ENCODE data around the gene C10orf95. TPM values are rescaled to one million over a fixed set of nuclear protein-coding genes. Genes with fewer than 3 reads are reported as not detected.

The C10orf95 gene
- polyA plus RNA-seq, 1 of the 3 experiments (the other 2 are of a cell fraction), result 0.07 TPM

DNA sequence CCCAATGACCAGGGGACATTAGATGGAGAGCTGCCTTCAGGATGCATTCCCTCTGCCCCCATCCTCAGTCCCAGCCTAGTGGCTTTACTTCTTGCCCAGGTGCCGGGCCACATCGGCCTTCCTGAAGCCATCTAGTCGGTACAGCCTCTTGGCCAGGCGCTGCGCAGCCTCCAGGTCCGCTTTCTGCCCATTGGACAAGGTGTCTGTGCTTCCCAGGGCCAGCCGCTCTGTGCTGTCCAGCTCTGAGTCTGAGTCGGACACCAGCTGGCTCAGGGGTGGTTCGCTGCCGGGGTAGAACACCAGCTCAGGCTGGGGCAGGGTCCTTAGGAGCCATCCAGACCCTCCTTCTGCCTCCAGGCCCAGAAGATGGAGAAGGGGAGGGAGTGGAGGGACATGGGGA, 39.0 kb downstream of the C10orf95 start:
- Histone ChIP-seq H3K4me1 (ENCODE audit: control insufficient read depth in 1 of 2, insufficient read depth in 2 of 2, low read depth in 1 of 2, low read length in 1 of 2) (peaks cover 0 to 31% of the 10 kb centered on the region in 2 experiments; a peak in 2 of 4 replicates), H3K27me3 (ENCODE audit: insufficient read depth) (no peaks in the 10 kb centered on the region), H3K4me3 (ENCODE audit: low read depth in 2 of 2, low read length in 1 of 2) (no peak overlapping the region), H3K4me2 (no peak overlapping the region), H3K9ac (no peak overlapping the region), H3K9me2 (no peaks in the 10 kb centered on the region), H4K20me1 (ENCODE audit: insufficient read depth) (no peaks in the 10 kb centered on the region), H3K9me3 (no peaks in the 10 kb centered on the region), H3K79me2 (ENCODE audit: insufficient read depth) (no peaks in the 10 kb centered on the region), H3K27ac (ENCODE audit: low read depth in 2 of 2, low read length in 1 of 2) (no peak overlapping the region), H3F3A (replicated peaks; ENCODE audit: insufficient read depth) (no peaks in the 10 kb centered on the region), H3K36me3 (replicated peaks in 1 of 2; ENCODE audit: control insufficient read depth in 1 of 2, insufficient read depth in 2 of 2, low read length in 1 of 2) (no peaks in the 10 kb centered on the region), H2AFZ (ENCODE audit: low read depth) (no peak overlapping the region)
- ChIA-PET CTCF (interaction anchor here (2.1 to 18.3 kb wide), 3 partner anchors 10 to 182 kb away, joined by 7 to 359 read pairs (median 42); partner anchors contain the start of genes FBXL15 and NFKB2), POLR2A (interaction anchor here (0.6 kb wide), 1 partner anchor 290 kb away, joined by 3 read pairs; no protein-coding TSS in a partner anchor)
- no peak for DNase-seq
- no peak for TF ChIP-seq NRF1 (IDR thresholded peaks at IDR 0.05; ENCODE audit: low read depth, low read length)
- no peak for TF ChIP-seq JUND (IDR thresholded peaks at IDR 0.05)
- TF ChIP-seq RFX5 (IDR thresholded peaks at IDR 0.05; ENCODE audit: low read length), result no peak
- TF ChIP-seq FOSL2 (IDR thresholded peaks at IDR 0.05; ENCODE audit: borderline replicate concordance, low read depth), result no peak
- TF ChIP-seq EP300 (IDR thresholded peaks at IDR 0.05; ENCODE audit: borderline replicate concordance in 1 of 2, low read depth in 1 of 2, low read length in 1 of 2), result no peak
- TF ChIP-seq, protein P1, sequence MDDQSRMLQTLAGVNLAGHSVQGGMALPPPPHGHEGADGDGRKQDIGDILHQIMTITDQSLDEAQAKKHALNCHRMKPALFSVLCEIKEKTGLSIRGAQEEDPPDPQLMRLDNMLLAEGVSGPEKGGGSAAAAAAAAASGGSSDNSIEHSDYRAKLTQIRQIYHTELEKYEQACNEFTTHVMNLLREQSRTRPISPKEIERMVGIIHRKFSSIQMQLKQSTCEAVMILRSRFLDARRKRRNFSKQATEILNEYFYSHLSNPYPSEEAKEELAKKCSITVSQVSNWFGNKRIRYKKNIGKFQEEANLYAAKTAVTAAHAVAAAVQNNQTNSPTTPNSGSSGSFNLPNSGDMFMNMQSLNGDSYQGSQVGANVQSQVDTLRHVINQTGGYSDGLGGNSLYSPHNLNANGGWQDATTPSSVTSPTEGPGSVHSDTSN (IDR thresholded peaks at IDR 0.05), result no peak
- no peak for TF ChIP-seq USF1 (IDR thresholded peaks at IDR 0.05; ENCODE audit: borderline replicate concordance, low read depth)
- TF ChIP-seq RXRA (IDR thresholded peaks at IDR 0.05; ENCODE audit: borderline replicate concordance, low read depth), result no peak
- TF ChIP-seq TEAD4 (IDR thresholded peaks at IDR 0.05; ENCODE audit: borderline replicate concordance, insufficient read depth), result no peak
- TF ChIP-seq FOXJ3 (CRISPR knock-in tag; IDR thresholded peaks at IDR 0.05), result no peak
- no peak for TF ChIP-seq ELF1 (IDR thresholded peaks at IDR 0.05)
- TF ChIP-seq FOXM1 (IDR thresholded peaks at IDR 0.05; ENCODE audit: low read depth), result no peak
- no peak for TF ChIP-seq TCF12 (IDR thresholded peaks at IDR 0.05)
- no peak for TF ChIP-seq MEF2A (IDR thresholded peaks at IDR 0.05; ENCODE audit: borderline replicate concordance, low read depth)
- no peak for TF ChIP-seq RCOR1 (IDR thresholded peaks at IDR 0.05; ENCODE audit: low read length)
- no peak for TF ChIP-seq GABPA (IDR thresholded peaks at IDR 0.05; ENCODE audit: low read depth)
- no peak for TF ChIP-seq REST (IDR thresholded peaks at IDR 0.05; ENCODE audit: low read depth, low read length)
- TF ChIP-seq RAD21 (IDR thresholded peaks at IDR 0.05; ENCODE audit: low read length), result no peak
- 68% methylated on average over 10 of the region's 10 CpGs for WGBS (ENCODE audit: low lambda C conversion rate)

Data from SK-N-SH (cell line).